Measurements from ENCODE around the gene PACSIN2.
"Not testable (repeated sequence)": the region's sequence is repeated elsewhere in the genome, so short reads cannot be mapped to it uniquely, and the experiment has no call there.

Gene PACSIN2

DNA sequence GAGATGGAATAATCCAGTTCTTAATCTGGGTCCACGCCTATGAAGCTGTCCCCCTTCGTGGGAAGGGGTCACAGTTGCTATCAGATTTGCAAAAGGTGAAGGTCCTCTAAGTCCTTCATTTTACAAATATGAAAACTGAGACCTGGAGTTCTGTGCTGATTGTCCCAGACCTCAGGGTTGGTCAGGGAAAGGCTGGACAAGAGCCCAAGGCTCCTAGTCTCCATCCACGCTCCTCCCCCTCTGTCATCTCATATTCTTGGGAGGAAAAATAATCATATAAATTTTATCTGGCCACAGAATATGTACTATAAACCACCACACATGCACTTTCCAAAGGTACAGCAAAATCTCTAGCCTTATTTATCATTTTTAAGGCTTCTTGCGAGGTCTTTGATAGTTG, 5.5 kb downstream of the PACSIN2 start:
- DNase-seq = no peak

DNA sequence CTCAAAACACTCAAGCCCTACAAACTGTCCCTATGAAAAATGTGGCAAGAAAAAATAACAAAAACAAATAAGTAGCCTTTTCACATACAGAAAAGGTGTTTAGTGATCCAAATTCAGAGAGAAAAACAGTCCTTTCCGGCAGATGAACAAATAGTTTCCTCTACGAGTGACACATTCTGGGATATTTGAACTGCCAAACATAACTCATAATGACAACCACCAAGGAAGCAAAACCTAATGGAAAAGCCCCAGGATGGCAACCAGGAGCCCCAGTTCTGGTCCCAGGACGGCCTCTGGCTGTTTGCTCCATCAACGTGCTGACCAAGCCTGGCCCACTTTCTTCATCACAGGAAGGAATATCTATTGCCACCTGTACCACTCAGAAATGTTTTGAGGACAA, 6.0 kb downstream of the PACSIN2 start:
- no peak for DNase-seq

DNA sequence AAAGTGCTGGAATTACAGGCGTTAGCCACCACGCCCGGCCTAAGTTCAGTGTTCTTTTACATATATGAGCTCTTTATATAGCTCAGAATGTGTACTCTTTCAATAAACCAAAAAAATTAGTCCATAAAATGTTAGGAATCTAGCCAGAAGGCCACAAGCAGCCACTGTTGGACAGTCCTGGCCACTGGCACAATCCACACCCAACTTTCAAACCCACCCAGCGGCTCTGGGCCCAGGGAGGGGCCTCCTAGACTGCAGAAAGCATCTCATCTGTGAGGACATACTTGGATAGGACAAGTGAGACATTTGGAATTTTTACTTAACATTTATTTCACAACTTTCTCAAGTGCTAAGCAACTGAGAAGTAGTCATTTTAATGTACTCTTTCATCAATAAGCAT, 6.4 kb downstream of the PACSIN2 start:
- no peak for DNase-seq

DNA sequence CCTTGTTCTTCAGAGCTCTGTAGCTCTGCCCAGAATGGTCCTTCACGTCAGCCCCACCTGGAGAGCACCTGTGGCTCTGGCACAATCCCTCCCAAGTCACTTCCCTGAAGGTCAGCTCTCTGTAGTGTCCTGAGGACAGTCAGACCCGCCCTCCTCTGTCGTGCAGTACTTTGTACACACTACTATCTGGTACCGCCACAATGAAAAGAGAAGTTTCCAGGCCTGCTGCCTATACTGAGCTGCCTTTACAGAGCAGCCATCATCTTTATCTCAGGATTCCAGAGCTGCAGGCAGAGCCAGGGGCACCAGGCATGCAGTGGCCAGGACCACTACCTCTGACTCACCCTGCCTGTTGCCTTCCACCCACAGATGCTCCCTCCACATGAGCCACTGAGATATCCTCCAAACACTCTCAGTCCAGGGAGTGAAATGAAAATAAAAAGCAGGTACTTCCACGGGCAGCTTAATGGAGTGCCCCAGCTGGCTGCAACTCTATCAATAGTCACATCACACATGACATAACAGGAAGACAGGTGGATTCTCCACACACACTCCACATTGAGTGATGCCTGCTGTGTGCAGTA, 7.3 kb downstream of the PACSIN2 start:
- DNase-seq = no peak

DNA sequence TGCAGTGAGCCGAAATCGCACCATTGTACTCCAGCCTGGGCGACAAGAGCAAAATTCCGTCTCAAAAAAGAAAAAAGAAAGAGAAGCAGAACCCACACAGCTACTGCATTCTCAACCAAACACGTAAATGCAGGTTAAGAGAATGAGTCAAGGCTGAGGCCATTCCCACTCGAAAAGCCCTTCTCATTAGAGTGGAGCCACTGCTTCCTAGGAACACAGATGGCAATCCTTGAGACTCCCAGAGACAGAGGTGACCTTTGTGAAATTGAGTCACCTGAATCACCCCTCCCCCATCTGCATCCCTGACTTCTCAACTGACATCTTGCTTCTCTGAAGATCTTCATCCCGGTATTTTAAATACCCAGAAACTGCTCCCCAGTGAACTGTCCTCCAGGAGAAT, 8.2 kb downstream of the PACSIN2 start:
- no peak for DNase-seq

DNA sequence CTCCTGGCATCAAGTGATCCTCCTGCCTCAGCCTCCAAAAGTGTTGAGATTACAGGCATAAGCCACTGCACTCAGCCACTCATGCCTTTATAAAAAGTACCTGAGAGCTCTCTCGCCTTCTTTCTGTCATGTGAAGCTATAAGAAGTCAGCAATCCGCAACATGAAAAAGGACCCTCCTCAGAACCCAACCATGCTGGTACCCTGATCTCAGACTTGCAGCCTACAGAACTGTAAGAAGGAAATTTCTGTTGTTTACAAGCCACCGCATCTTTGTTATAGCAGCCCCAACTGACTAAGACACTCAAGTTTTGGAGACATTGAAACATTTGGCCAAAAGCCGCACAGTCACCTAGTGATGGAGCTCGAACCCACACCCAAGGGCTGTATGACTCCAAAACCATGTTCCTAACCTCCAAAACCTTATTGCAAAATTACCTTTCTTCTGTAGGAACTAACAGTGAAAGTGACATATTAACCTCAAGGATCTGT, 8.9 kb downstream of the PACSIN2 start:
- no peak for DNase-seq

DNA sequence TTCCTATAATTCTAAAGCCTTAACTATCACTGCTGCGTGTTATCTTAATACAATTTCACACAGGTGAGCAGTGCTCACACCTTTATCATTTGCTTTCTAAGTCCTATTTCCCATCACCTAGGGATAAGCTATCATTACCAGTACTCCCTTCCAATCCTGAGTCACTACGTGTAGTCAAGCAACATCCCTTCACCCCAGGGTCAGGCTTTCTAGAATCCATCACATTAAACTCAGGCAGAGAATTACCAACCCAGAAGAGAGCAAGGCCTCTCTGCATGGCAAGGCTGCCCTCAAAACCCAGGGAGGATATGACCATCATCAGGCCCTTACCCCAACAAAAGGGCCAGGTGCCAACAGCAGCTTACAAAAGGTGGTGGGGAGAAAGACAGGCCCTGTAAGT, 9.8 kb downstream of the PACSIN2 start:
- DNase-seq = no peak

DNA sequence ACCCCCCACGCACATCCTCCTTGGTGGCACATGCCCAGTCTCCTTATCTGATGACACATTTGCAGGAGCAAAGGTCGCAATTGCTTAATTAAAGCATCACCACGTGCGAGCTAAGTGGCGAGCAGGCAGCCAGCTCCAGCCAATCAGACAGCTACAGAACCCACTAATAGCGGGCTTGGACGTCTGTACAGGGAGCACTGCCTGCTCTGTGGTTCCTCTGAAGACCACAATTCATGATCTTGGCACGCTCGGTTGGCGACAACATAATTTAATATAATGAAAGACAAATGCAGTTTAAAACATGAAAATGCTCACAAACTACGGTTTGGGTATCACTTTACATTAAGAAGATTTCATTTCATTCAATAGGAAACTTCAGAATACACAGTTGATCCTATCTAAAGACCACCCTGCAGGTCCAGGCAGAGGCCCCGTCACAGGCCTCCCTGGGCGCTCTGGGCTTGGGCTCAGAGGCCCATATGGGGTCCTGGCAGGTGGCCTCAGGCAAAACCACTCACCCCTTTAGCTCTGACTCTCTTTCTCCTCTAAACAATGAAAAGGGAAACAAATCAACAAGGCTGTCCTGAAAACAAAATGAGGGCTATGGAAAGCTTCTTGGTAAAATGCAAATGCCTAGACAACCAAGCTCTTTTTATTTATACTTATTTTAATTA, 10.4 kb downstream of the PACSIN2 start:
- DNase-seq = peak in 1 of 2 experiments; percentile 43

DNA sequence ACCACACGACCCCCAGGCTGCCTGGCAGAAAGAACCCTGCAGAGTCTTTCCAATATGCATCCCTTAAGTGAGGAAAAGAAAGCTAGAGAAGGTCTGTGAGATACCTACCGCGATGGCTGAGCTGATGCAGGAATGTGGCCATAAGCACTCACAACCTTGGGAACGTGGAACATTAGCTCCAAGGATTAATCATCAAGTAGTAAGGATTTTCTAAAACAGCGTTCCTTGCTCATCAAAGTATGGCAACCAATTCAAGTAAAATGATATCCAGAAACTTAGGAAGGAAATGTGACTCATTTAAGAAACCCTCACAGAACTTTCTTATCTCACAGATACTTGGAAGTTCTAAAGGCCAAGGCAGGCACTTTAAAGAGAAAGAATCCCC, 12.8 kb downstream of the PACSIN2 start:
- DNase-seq = no peak

DNA sequence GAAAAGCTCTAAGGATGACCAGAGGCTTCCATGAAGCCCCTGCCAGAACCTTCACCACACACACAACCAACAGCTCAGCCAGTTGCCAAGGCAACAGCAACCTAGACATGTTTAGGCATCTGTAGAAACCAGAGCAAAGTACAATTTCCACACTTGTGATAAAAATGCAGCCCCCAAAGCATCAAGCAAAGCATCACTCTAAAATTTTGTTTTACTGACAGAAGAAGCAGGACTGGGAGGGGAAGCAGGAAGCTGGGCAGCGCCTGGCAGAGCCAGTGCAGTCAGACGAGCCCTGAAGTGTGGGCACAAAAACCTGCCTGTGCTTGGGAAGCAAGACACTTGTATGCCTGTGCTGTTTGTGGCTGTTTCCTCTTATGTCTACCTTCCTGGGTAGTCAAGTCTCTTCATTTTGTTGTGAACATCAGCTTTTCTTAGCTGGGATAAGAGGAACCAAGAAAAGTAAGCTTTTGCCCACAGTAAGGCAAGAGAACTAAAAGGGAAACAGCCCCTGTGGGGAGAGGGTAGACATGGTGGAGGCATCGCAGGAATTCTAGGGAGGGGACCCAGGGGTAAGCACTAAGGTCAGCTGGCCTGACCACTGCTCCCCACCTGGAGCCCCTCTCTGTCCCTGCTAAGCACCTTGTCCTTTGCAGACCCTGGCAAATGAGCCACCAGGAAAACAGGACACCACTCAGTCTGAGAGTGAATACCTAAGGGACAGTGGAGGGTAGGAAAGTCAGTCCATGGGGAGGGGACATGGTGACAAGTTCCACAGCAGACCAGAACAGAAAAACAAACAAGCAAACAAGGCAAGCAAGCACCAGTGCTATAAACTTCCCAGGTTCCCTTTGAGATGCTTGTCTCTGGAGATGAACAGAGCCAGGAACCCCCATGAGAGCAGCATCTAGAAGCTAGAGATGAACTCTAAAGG, 13.4 kb downstream of the PACSIN2 start:
- DNase-seq = no peak

DNA sequence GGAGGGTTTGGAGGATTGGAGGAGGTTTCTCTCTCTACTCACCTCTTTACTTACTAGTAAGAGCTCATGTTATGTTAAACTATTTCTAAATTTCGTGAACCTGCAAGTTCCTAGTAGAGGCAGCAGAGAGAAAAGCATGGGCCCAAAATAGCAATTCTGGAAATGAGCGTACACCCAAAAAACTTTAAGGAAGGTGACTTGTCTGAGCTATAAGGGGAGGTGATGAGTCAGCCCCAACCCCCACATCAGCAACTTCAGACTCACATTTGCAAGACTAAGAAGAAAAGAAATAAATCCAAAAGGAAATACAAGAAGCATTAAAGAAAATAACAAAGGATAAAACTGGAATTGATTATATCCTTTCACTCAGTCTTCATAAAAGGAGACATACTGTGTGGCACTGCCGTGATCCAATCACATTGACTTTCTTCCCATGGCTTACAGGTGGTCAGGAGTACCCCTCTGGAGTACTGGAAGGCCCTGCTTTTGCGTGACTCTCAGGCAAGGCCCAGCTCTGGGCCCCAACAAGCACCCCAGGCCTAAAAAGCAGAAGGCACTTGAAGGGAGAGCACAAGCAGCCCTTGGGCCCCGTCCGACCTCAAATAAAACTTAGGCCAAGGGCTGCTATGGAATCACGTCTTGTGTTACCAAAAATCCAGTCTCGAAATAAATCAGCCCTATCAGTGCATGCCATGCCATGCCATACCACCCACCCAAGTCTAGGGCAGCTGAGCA, 14.3 kb downstream of the PACSIN2 start:
- DNase-seq = no peak

DNA sequence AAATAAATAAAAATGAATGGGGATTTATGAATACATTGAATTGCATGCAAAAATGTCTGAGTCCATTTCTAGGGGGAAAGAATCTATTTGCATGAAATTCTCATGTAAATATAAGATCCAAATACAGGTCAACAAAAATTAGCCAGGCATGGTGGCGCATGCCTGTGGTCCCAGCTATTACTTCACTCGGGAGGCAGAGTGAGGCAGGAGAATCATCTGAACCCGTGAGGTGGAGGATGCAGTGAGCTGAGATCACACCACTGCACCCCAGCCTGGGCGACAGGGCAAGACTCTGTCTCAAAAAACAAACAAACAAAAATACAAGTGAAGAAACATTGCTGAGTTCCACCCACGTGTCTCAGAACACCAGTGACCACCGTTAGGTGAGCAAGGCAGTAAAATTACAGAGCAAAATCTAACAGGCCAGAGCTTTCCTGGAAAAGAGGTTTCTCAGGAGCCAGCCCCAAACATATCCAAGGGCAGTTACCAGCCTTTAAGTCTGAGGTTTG, 17.3 kb downstream of the PACSIN2 start:
- peak; percentile 50 to 58 for DNase-seq

DNA sequence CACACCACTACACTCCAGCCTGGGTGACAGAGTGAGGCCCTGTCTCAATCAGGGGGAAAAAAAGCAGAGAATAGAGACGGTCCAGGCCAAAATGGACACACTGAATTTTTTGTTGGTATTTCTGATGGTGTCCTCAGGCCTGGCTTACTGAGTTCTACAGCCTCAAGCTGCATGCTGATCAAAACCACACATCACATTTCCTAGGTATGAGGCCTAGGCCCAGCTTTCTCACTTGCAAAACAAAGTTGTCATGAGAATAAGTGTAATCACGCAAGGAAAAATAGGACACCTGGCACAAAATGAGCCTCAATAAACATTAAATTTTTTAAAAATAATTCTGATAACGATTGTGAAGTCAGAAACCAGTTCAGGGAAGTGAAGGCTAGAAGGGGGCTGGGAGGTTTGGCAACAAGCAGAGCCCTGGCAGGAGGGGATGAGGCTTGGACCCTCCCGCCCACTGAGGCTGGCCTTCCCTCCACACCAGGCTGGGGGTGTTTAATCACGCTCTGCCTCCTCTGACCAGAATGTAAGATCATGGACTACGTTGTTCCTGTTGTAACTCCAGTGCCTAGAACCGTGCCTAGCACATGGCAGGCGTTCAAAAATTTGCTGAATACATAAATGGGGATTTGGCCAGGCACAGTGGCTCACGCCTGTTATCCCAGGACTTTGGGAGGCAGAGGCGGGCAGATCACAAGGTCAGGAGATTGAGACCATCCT, 18.1 kb downstream of the PACSIN2 start:
- no peak for DNase-seq

DNA sequence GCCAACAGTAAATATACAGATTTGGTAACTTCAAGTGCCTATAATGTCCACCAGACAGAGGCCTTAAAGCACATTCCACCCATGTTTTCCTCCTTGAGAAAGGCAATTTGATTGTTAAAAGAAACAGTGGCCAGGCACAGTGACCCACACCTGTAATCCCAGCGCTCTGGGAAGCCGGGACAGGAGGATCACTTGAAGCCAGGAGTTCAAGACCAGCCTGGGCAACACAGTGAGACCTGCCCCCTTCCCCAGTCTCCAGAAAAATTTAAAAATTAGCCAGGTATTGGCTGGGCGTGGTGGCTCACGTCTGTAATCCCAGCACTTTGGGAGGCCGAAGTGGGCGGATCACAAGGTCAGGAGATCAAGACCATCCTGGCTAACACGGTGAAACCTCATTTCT, 19.3 kb downstream of the PACSIN2 start:
- DNase-seq = not testable (repeated sequence)

DNA sequence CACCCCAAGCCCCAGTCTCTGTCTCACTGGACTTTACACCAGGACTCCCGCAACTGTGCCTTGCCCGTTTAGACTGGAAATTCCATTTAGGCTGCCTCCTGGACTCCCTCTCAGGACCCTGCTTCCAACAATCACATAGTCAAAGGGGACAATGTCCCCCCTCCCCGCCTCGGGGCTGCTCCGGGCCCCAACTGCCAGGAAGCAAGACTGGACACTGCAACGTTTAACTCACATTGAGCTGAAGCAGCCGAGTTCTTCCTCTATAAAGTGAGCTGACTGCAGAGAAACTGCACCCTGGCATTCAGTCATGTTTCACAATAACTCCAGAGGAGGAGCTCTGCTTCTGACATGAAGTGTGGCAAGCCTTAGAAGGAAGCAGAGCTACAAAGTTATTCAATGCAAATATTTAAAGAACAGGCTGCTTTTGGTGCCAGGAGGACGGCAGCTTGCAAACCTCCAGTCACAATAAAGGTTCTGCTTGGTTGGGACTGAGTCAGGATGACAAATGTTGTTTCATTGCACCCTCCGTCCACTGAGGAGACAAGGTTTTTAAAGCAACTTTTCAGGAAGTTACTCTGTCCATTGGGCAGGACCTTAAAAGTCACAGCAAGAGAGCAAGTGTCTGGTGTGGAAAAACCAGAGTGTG, 19.9 kb downstream of the PACSIN2 start:
- DNase-seq = peak; percentile 54 to 61

DNA sequence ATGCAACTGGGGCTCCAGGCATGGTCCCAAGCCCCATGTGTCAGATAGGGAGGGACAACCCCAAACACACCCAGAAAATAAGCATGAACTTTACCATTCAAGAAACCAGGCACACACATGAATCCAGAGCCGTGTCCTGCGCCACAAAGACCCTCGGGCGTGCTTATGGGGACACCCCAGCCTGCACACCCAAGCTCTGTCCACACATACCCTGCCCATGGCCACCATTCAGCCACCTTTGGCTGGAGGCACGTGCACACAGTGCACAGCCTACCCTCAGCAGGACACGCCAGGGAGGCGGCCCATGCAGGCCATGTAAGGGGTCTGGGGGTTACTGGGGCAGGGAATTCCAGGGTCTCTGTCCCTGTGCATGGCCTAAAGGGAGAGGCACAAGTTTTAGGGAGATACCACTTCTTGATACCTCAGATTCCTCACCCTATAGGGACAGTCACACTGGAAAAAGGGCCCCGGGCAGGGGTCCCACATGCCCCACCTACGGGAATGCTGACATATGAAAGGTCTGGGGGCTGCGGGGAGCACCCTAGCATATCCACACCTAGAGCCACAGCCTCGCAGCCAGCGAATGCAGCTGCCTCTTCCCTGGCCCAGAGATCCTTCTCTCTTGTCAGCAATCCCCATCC, 20.6 kb downstream of the PACSIN2 start:
- DNase-seq = no peak

DNA sequence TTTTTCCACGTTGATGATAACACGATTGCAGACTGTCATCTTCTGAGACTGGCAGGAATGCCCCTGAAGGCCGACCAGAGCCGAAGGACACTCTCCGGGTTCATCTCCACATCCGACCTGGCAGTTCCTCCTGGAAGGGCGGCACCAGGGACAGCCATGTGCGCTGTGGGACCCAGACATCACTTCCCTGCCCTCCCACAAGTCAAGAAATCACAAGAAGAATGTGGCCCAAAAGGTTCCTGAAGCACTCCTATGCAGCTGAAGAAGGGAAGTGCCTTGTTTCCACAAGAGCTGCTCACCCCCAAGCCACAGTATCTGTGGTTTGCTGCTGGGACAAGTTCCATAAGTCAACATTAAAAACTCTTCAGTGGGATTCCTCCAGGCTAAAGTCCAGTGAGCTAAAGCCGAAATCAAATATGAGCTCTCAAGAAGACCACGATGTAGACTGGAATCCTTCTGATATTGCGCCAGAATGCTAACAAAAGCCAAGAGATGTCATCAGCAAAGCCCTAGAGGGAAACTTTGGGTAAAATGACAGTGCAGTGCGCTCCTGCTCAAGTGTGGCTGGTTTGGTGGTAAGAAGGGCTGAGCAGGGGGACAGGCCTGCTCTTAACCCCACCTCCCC, 21.2 kb downstream of the PACSIN2 start:
- no peak for DNase-seq

DNA sequence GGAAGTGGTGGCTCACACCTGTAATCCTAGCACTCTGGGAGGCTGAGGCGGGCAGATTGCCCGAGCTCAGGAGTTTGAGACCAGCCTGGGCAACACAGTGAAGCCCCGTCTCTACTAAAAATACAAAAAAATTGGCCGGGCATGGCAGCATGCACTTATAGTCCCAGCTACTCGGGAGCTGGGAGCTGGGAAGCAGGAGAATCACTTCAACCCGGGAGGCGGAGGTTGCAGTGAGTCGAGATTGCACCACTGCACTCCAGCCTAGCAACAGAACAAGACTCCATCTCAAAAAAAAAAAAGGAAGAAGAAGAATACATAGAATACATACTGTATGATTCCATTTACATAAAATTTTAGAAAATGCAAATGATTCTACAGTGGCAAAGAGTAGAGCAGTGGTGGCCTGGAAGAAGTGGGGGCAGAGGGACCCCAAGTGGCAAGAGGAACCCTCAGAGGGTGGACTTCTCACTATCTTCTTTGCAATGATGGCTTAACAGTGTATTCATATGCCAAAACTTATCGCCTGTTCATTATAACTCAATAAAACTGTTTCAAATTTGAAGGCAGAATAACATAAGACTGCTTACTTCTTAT, 22.0 kb downstream of the PACSIN2 start:
- no peak for DNase-seq

DNA sequence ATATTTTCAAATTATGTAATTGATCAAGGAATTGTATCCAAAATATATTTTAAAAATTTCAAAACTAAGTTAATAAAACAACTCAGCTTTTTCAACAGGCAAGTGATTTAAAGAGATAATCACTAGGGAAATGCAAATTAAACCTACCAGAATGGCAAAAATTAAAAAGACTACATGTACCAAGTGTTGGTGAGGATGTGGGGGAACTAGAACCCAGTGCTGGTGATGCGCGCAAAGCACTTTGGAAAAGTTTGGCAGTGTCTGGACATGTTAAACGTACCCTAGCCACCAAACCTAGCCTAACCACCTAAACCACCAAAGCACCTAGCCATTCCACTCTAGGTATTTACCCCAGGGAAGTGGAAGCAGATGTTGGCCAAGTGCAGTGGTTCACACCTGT, 22.9 kb downstream of the PACSIN2 start:
- DNase-seq = no peak

DNA sequence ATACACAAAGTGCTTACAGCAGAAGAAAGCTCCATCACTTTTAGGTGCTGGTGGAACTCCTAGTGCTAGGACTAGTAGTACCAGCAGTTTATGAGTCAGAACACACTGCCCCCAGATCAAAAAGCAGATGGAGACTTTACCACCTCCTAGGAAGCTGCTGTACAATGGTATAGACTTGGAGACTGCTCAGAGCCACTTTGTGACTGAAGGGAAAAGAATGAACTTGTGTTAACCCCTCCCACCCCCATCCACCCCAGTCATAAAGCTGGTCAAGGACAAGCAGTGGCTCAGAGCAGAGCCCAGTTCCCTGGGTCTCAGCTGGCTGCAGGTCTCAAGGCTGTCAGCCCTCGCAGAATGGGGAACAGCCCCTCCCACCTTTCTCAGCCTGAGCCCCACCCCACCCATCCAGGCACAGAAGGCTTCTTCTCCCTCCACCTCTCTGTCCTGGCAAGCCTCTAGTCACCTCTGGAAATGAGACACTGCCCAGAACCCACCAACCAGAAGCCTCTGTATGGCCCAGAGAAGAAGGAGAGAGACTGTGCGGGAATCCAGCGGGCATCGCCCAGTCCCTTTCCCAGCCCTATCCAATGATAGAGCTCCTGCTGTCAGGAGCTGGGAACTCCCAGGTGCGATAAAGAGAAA, 23.8 kb downstream of the PACSIN2 start:
- DNase-seq = no peak
